HCT116 (cell line): Measurements from ENCODE around the gene CRHR2. TPM values are rescaled to one million over a fixed set of nuclear protein-coding genes. Genes with fewer than 3 reads are reported as not detected.

Source experiments
- ATAC-seq: fragments of 200-7000 bp; cut with Tn5 transposase; 2 replicates; pipeline ENCODE4 v1.9.1; 2020; ENCODE audit warnings: mild to moderate bottlenecking, moderate library complexity
- BruUV-seq: library from RNA; stranded (reverse); fragments of 400-500 nt; replicated peaks from 2 replicates; lab custom pipeline; 2021; lab: Mats Ljungman, UMichigan
- CTCF ChIA-PET: fragments of 300-600 bp; sonication (Branson Sonifier 250); formaldehyde crosslinking; loops from one replicate; lab custom pipeline; 2021; ENCODE audit warnings: antibody characterized with exemption; lab: Charles Lee
- POLR2A ChIA-PET: fragments of 300-600, 350-600 bp; sonication (Branson Sonifier 250); formaldehyde crosslinking; loops from one replicate; lab custom pipeline; 2021; ENCODE audit warnings: antibody characterized with exemption; lab: Charles Lee
- RAD21 ChIA-PET, 2 experiments: fragments of 300-600 bp; sonication (Branson Sonifier 250); formaldehyde crosslinking; loops; one replicate each; lab custom pipeline; 2023; ENCODE audit warnings: low total read pairs in 2 of 2; ENCODE audit not compliant: uncharacterized antibody in 2 of 2, unreplicated experiment in 2 of 2, low non-redundant PET in 1 of 2; lab: Charles Lee
- DNase-seq: peaks from one replicate; pipeline ENCODE4 v3.0.0-alpha.2; 2010; ENCODE audit warnings: low read depth, low spot score
- H2AFZ ChIP-seq: fragments of 200-600 bp; shearing (Covaris generic), sonication (generic); 2 replicates; pipeline ENCODE4 v1.6.1; 2017; ENCODE audit warnings: low read depth, mixed run types, mixed read lengths, antibody characterized with exemption, low read length; ENCODE audit not compliant: poor library complexity, severe bottlenecking
- H3K27ac ChIP-seq: 2 replicates; pipeline ENCODE4 v1.5.1; 2012; ENCODE audit warnings: low read depth, low read length
- H3K27me3 ChIP-seq: fragments of 200-600 bp; sonication (generic); 2 replicates; pipeline ENCODE4 v1.6.1; 2016; ENCODE audit warnings: mixed run types, low read length, mixed read lengths; ENCODE audit not compliant: insufficient read depth
- H3K36me3 ChIP-seq, 2 experiments: fragments of 200-500 bp in 1 of 2; fragments of 200-600 bp in 1 of 2; sonication (Bioruptor generic) in 1 of 2; sonication (generic) in 1 of 2; 2 replicates each; pipeline versions ENCODE4 v1.5.1 to v1.6.1; 2014 to 2016; ENCODE audit warnings: low read length in 2 of 2, inconsistent platforms in 1 of 2, mixed read lengths in 1 of 2, mixed run types in 1 of 2; ENCODE audit not compliant: insufficient read depth in 2 of 2, control insufficient read depth in 1 of 2
- H3K4me1 ChIP-seq, 2 experiments: fragments of 200-600 bp in 1 of 2; sonication (generic) in 1 of 2; 2 replicates each; pipeline versions ENCODE4 v1.5.1 to v1.6.1; 2012 to 2017; ENCODE audit warnings: low read length in 2 of 2, inconsistent platforms in 1 of 2, mild to moderate bottlenecking in 1 of 2, mixed read lengths in 1 of 2, mixed run types in 1 of 2, moderate library complexity in 1 of 2; ENCODE audit not compliant: insufficient read depth in 2 of 2, control insufficient read depth in 1 of 2
- H3K4me2 ChIP-seq: fragments of 200-600 bp; sonication (generic); 2 replicates; pipeline ENCODE4 v1.6.1; 2017; ENCODE audit warnings: mixed run types, low read length, mixed read lengths
- H3K4me3 ChIP-seq, 2 experiments: fragments of 200-600 bp in 1 of 2; sonication (generic) in 1 of 2; replicated peaks in 1 of 2; 2 replicates each; pipeline ENCODE4 v1.5.1; 2011 to 2016; ENCODE audit warnings: low read length in 2 of 2, control low read depth in 1 of 2, low read depth in 1 of 2, mild to moderate bottlenecking in 1 of 2, mixed read lengths in 1 of 2, mixed run types in 1 of 2
- H3K79me2 ChIP-seq: fragments of 200-600 bp; sonication (generic); 2 replicates; pipeline ENCODE4 v1.6.1; 2017; ENCODE audit warnings: mild to moderate bottlenecking, mixed run types, low read length, moderate library complexity, mixed read lengths; ENCODE audit not compliant: insufficient read depth
- H3K9ac ChIP-seq: fragments of 200-600 bp; sonication (generic); 2 replicates; pipeline ENCODE4 v1.6.1; 2016; ENCODE audit warnings: low read length, mixed read lengths
- H3K9me2 ChIP-seq: fragments of 200-600 bp; sonication (generic), shearing (Covaris generic); 2 replicates; pipeline ENCODE4 v1.6.1; 2017; ENCODE audit warnings: mixed run types, mild to moderate bottlenecking, moderate library complexity; ENCODE audit not compliant: insufficient read depth
- H3K9me3 ChIP-seq, 2 experiments: fragments of 200-500 bp in 1 of 2; fragments of 200-600 bp in 1 of 2; sonication (Bioruptor generic) in 1 of 2; sonication (generic) in 1 of 2; 2 replicates each; pipeline ENCODE4 v1.6.1; 2014 to 2017; ENCODE audit warnings: low read length in 2 of 2, mixed read lengths in 2 of 2, inconsistent platforms in 1 of 2, low read depth in 1 of 2, mild to moderate bottlenecking in 1 of 2, mixed run types in 1 of 2, moderate library complexity in 1 of 2; ENCODE audit not compliant: control insufficient read depth in 1 of 2, insufficient read depth in 1 of 2
- H4K20me1 ChIP-seq: fragments of 200-600 bp; sonication (generic), shearing (Covaris generic); 2 replicates; pipeline ENCODE4 v1.6.1; 2017; ENCODE audit warnings: mixed run types, mild to moderate bottlenecking, moderate library complexity; ENCODE audit not compliant: insufficient read depth
- ATF3 ChIP-seq: IDR thresholded peaks from 2 replicates; pipeline ENCODE4 v1.6.1; 2012
- CBX3 ChIP-seq: IDR thresholded peaks from 2 replicates; pipeline ENCODE4 v1.6.1; 2012; ENCODE audit warnings: low read depth
- CEBPB ChIP-seq: IDR thresholded peaks from 2 replicates; pipeline ENCODE4 v1.6.1; 2012; ENCODE audit warnings: low read depth
- EGR1 ChIP-seq: IDR thresholded peaks from 2 replicates; pipeline ENCODE4 v1.6.1; 2012; ENCODE audit warnings: low read depth
- ELF1 ChIP-seq: IDR thresholded peaks from 2 replicates; pipeline ENCODE4 v1.6.1; 2012; ENCODE audit warnings: low read depth, borderline replicate concordance
- EZH2 ChIP-seq: fragments of 200-600 bp; sonication (generic); IDR thresholded peaks from 2 replicates; pipeline ENCODE4 v1.6.1; 2017; ENCODE audit warnings: antibody characterized with exemption, mixed run types
- EZH2phosphoT487 ChIP-seq: fragments of 200-600 bp; IDR thresholded peaks from 2 replicates; pipeline ENCODE4 v1.6.1; 2018; ENCODE audit warnings: antibody characterized with exemption, borderline replicate concordance
- JUND ChIP-seq: IDR thresholded peaks from 2 replicates; pipeline ENCODE4 v1.6.1; 2012
- POLR2A ChIP-seq: IDR thresholded peaks from 2 replicates; pipeline ENCODE4 v1.7.0; 2011; ENCODE audit warnings: borderline replicate concordance; ENCODE audit not compliant: insufficient read depth, insufficient read length; ENCODE audit errors: extremely low read depth
- POLR2AphosphoS5 ChIP-seq: IDR thresholded peaks from 2 replicates; pipeline ENCODE4 v1.6.1; 2011; ENCODE audit warnings: mild to moderate bottlenecking, low read depth, low read length, moderate library complexity
- SP1 ChIP-seq: IDR thresholded peaks from 2 replicates; pipeline ENCODE4 v1.6.1; 2012; ENCODE audit warnings: low read depth
- SRF ChIP-seq: IDR thresholded peaks from 2 replicates; pipeline ENCODE4 v1.6.1; 2012; ENCODE audit warnings: low read depth
- TCF7L2 ChIP-seq: IDR thresholded peaks from 2 replicates; pipeline ENCODE4 v1.7.0; 2011; ENCODE audit warnings: borderline replicate concordance, inconsistent platforms; ENCODE audit not compliant: insufficient read depth, insufficient read length; ENCODE audit errors: extremely low read depth
- ZBTB33 ChIP-seq: IDR thresholded peaks from 2 replicates; pipeline ENCODE4 v1.6.1; 2011; ENCODE audit warnings: mild to moderate bottlenecking, low read length, moderate library complexity; ENCODE audit not compliant: insufficient replicate concordance; ENCODE audit errors: extremely low read depth
- ZFX ChIP-seq: fragments of 450-650 bp; IDR thresholded peaks from 2 replicates; pipeline ENCODE4 v1.6.1; 2017
- ZNF274 ChIP-seq: fragments of 200-500 bp; sonication (Bioruptor generic); IDR thresholded peaks from 2 replicates; pipeline ENCODE4 v1.6.1; 2014; ENCODE audit warnings: mild to moderate bottlenecking, low read depth, low read length, inconsistent platforms
- intact Hi-C: fragments of 100-400 bp; cut with micrococcal nuclease; formaldehyde crosslinking; loops from 2 replicates; pipeline ENCODE4 v1.10.0; 2022
- total RNA-seq: library from RNA; stranded (reverse); gene quantifications from one replicate; pipeline ENCODE4 v1.2.1, GENCODE V29; 2021; ENCODE audit not compliant: unreplicated experiment
- TF ChIP-seq, protein P1 (sequence below): IDR thresholded peaks from 2 replicates; pipeline ENCODE4 v1.6.1; 2012; ENCODE audit warnings: low read depth
- TF ChIP-seq, protein P2 (sequence below), 3 experiments: fragments of 200-600 bp in 1 of 3; sonication (generic) in 1 of 3; IDR thresholded peaks in 2 of 3; conservative IDR thresholded peaks in 1 of 3; 2 replicates each; pipeline ENCODE4 v1.5.1; 2012 to 2017; ENCODE audit warnings: low read depth in 2 of 3, low read length in 2 of 3, antibody characterized with exemption in 1 of 3, borderline replicate concordance in 1 of 3, control low read depth in 1 of 3, mild to moderate bottlenecking in 1 of 3, mixed read lengths in 1 of 3, mixed run types in 1 of 3, moderate library complexity in 1 of 3; ENCODE audit not compliant: insufficient read depth in 1 of 3

Gene CRHR2
- total RNA-seq, 1 experiment from 2014 or later, result not detected

DNA sequence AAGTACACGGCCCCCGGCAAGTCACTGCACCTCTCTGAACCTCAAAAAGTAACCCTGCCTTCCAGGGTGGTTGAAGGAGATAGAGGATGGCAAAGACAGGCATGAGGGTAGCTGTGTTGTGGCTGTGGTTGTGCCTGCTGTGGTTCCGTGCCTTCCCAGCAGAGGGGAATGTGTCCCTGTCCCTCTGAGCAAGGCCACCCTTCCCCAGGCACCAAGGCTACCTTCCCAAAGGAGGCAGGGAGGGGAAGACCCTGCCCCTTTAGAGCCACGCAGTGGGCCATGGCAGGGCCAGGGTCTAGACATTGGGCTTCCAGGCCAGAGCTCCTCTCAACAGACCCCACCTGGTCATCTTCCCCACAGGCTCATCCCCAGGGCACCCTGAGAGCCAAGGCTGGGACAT is 18.8 kb downstream of the CRHR2 start (continued):
- TF ChIP-seq SRF, result no peak
- no peak for TF ChIP-seq EZH2phosphoT487
- TF ChIP-seq CBX3, result no peak
- no peak for TF ChIP-seq ZBTB33
- no peak for TF ChIP-seq POLR2AphosphoS5
- no peak for TF ChIP-seq EZH2
- TF ChIP-seq ELF1, result no peak
- no peak for TF ChIP-seq CEBPB
- TF ChIP-seq ATF3, result no peak

DNA sequence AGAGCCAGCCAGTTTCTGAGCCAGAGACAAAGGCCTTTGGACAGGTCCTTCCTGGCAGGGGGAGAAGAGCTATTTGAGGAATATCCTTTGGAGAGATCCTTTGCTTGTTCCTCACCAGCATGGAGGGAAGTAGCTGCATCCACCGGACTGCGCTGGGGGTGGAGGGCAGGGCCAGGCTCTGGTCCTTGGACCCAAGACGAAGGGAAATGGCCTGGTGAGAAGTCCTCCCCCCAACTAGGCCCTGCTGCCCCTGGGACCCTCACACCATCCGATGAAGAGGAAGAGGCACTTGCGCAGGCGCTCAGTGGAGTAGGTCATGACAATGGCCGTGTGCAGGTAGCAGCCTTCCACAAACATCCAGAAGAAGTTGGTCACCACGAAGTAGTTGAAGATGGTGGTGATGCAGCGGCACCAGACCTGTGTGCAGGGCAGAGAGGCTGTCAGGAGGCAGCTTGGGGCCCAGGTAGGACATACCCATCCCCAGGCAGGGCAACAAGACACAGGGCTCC is 19.8 kb downstream of the CRHR2 start:
- ChIA-PET CTCF (no interaction called here), POLR2A (no interaction called here), RAD21 (no interaction called here)
- Histone ChIP-seq H3K27me3 (no peaks in the 10 kb centered on the region), H3K9me3 (no peaks in the 10 kb centered on the region), H3K27ac (no peak overlapping the region), H4K20me1 (no peaks in the 10 kb centered on the region), H3K36me3 (no peaks in the 10 kb centered on the region), H3K4me1 (no peaks in the 10 kb centered on the region), H3K4me2 (no peak overlapping the region), H2AFZ (no peak overlapping the region), H3K9ac (no peak overlapping the region), H3K9me2 (no peaks in the 10 kb centered on the region), H3K4me3 (no peak overlapping the region), H3K79me2 (no peaks in the 10 kb centered on the region)
- DNase-seq (no peak), ATAC-seq (no peak)
- BruUV-seq, result no TSS peak
- TF ChIP-seq POLR2A, result no peak
- TF ChIP-seq ATF3, result no peak
- no peak for TF ChIP-seq ZFX
- no peak for TF ChIP-seq TCF7L2
- no peak for TF ChIP-seq CBX3
- no peak for TF ChIP-seq ELF1
- TF ChIP-seq SP1, result no peak
- TF ChIP-seq ZNF274, result no peak
- no peak for TF ChIP-seq CEBPB
- no peak for TF ChIP-seq EZH2phosphoT487
- TF ChIP-seq, protein P1, sequence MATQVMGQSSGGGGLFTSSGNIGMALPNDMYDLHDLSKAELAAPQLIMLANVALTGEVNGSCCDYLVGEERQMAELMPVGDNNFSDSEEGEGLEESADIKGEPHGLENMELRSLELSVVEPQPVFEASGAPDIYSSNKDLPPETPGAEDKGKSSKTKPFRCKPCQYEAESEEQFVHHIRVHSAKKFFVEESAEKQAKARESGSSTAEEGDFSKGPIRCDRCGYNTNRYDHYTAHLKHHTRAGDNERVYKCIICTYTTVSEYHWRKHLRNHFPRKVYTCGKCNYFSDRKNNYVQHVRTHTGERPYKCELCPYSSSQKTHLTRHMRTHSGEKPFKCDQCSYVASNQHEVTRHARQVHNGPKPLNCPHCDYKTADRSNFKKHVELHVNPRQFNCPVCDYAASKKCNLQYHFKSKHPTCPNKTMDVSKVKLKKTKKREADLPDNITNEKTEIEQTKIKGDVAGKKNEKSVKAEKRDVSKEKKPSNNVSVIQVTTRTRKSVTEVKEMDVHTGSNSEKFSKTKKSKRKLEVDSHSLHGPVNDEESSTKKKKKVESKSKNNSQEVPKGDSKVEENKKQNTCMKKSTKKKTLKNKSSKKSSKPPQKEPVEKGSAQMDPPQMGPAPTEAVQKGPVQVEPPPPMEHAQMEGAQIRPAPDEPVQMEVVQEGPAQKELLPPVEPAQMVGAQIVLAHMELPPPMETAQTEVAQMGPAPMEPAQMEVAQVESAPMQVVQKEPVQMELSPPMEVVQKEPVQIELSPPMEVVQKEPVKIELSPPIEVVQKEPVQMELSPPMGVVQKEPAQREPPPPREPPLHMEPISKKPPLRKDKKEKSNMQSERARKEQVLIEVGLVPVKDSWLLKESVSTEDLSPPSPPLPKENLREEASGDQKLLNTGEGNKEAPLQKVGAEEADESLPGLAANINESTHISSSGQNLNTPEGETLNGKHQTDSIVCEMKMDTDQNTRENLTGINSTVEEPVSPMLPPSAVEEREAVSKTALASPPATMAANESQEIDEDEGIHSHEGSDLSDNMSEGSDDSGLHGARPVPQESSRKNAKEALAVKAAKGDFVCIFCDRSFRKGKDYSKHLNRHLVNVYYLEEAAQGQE, result no peak
- no peak for TF ChIP-seq EGR1
- TF ChIP-seq, protein P2, sequence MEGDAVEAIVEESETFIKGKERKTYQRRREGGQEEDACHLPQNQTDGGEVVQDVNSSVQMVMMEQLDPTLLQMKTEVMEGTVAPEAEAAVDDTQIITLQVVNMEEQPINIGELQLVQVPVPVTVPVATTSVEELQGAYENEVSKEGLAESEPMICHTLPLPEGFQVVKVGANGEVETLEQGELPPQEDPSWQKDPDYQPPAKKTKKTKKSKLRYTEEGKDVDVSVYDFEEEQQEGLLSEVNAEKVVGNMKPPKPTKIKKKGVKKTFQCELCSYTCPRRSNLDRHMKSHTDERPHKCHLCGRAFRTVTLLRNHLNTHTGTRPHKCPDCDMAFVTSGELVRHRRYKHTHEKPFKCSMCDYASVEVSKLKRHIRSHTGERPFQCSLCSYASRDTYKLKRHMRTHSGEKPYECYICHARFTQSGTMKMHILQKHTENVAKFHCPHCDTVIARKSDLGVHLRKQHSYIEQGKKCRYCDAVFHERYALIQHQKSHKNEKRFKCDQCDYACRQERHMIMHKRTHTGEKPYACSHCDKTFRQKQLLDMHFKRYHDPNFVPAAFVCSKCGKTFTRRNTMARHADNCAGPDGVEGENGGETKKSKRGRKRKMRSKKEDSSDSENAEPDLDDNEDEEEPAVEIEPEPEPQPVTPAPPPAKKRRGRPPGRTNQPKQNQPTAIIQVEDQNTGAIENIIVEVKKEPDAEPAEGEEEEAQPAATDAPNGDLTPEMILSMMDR (IDR thresholded peaks at IDR 0.05 in 2 of 3, conservative IDR thresholded peaks at IDR 0.05 in 1 of 3; ENCODE audit: borderline replicate concordance in 1 of 3, insufficient read depth in 1 of 3, low read depth in 2 of 3, low read length in 2 of 3), result no peak
- no peak for TF ChIP-seq JUND
- intact Hi-C loops, result no loop called here
